AG10803 (cell line): ENCODE results near the gene CBFB.

ENCODE experiments used
- DNase-seq: peaks from one replicate; pipeline ENCODE4 v3.0.0; 2010; ENCODE audit warnings: low read depth
- H3K4me3 ChIP-seq: 2 replicates; pipeline ENCODE4 v1.5.1; 2011; ENCODE audit warnings: mild to moderate bottlenecking, low read length, control low read depth
- CTCF ChIP-seq: conservative IDR thresholded peaks from 2 replicates; pipeline ENCODE4 v1.5.1; 2011; ENCODE audit warnings: mild to moderate bottlenecking, low read length, control low read depth, inconsistent platforms

Gene CBFB

GRCh38 chr16:67016681-67017420 is 12.1 kb upstream of the CBFB start:
- TF ChIP-seq CTCF, result no peak
- H3K4me3 ChIP-seq, result no peak overlapping the region
- no peak for DNase-seq

- H3K4me3 ChIP-seq, result no peak overlapping the region
- DNase-seq, result no peak
- no peak for TF ChIP-seq CTCF
Measured at GRCh38 chr16:67017421-67017750, 11.6 kb upstream of the CBFB start.

GRCh38 chr16:67017810-67018488 is 11.0 kb upstream of the CBFB start:
- no peak overlapping the region for H3K4me3 ChIP-seq
- TF ChIP-seq CTCF, result peak; percentile 69
- DNase-seq, result peak; percentile 87

DNA sequence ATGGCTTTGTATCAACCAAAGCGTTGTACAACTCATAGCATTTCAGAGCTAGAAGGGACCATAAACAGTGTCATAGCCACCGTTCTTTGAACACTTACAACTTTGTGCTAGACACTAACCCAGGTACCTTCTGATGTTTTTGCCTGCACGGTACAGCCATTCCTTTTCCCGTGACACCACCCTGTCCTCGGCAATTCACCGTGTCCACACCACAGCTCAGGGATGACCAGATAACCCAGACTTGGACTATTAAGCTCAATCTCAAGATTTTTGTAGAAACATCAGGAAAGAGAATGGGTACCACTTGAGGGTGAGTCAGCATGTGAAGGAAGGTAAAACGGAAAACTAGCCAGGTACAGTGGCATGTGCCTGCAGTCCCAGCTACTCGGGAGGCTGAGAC is 9.8 kb upstream of the CBFB start:
- DNase-seq, result no peak
- no peak overlapping the region for H3K4me3 ChIP-seq
- no peak for TF ChIP-seq CTCF

- no peak for TF ChIP-seq CTCF
- DNase-seq, result no peak
- H3K4me3 ChIP-seq, result no peak overlapping the region
Measured at GRCh38 chr16:67021321-67021720, 7.6 kb upstream of the CBFB start.

GRCh38 chr16:67022531-67023214 is 6.3 kb upstream of the CBFB start:
- peak; percentile 61 for DNase-seq
- H3K4me3 ChIP-seq, result no peak overlapping the region
- no peak for TF ChIP-seq CTCF
